Activated T-helper 17 cell treated with anti-CD3 and anti-CD28 coated beads, Interleukin-2, amount 50 U/mL, for 72 hours (primary cell): Measurements from ENCODE around the gene KIAA1586. TPM values are rescaled to one million over a fixed set of nuclear protein-coding genes. Genes with fewer than 3 reads are reported as not detected.
A peak's percentile ranks its signal among the peaks of the same experiment; 100 is the strongest.
"Not testable (repeated sequence)": the region's sequence is repeated elsewhere in the genome, so short reads cannot be mapped to it uniquely, and the experiment has no call there.

Experiments used
- ATAC-seq: fragments of 150-1000 bp; cut with Tn5 transposase; replicated peaks from 2 replicates; pipeline ENCODE4 v1.10.0; 2021; ENCODE audit warnings: mild to moderate bottlenecking, moderate library complexity
- H3K27ac Mint-ChIP-seq: one replicate; pipeline ENCODE4 v1.8.0; 2022; ENCODE audit warnings: mixed read lengths
- H3K27me3 Mint-ChIP-seq: one replicate; pipeline ENCODE4 v1.8.0; 2022; ENCODE audit warnings: mixed read lengths
- H3K36me3 Mint-ChIP-seq: one replicate; pipeline ENCODE4 v1.8.0; 2022; ENCODE audit warnings: low read depth, mild to moderate bottlenecking, mixed read lengths
- H3K4me1 Mint-ChIP-seq: one replicate; pipeline ENCODE4 v1.8.0; 2022; ENCODE audit warnings: mixed read lengths
- H3K4me3 Mint-ChIP-seq: one replicate; pipeline ENCODE4 v1.8.0; 2022; ENCODE audit warnings: mild to moderate bottlenecking, mixed read lengths
- H3K9me3 Mint-ChIP-seq: one replicate; pipeline ENCODE4 v1.8.0; 2022; ENCODE audit warnings: mixed read lengths
- total RNA-seq, 2 donors: library from RNA; stranded (reverse); gene quantifications; one replicate each; pipeline ENCODE4 v1.2.3, GENCODE V29; 2022

KIAA1586 gene
- total RNA-seq, 2 donors from 2014 or later = 13.9 to 18.3 TPM

GRCh38 chr6:57027301-57027700 is 19.2 kb upstream of the KIAA1586 start:
- H3K27me3 Mint-ChIP-seq = peaks cover 14% of the 10 kb centered on the region
- no peaks in the 10 kb centered on the region for H3K4me1 Mint-ChIP-seq
- no peak for ATAC-seq
- no peaks in the 10 kb centered on the region for H3K36me3 Mint-ChIP-seq
- H3K27ac Mint-ChIP-seq = no peak overlapping the region
- no peak overlapping the region for H3K4me3 Mint-ChIP-seq
- H3K9me3 Mint-ChIP-seq = peaks cover 11% of the 10 kb centered on the region

GRCh38 chr6:57029213-57029612 is 17.3 kb upstream of the KIAA1586 start:
- H3K4me1 Mint-ChIP-seq = no peaks in the 10 kb centered on the region
- peaks cover 19% of the 10 kb centered on the region for H3K27me3 Mint-ChIP-seq
- H3K27ac Mint-ChIP-seq = no peak overlapping the region
- peaks cover 11% of the 10 kb centered on the region for H3K9me3 Mint-ChIP-seq
- no peak overlapping the region for H3K4me3 Mint-ChIP-seq
- no peak for ATAC-seq
- no peaks in the 10 kb centered on the region for H3K36me3 Mint-ChIP-seq

- Mint-ChIP-seq H3K4me3 (no peak overlapping the region), H3K27me3 (peaks cover 34% of the 10 kb centered on the region), H3K36me3 (no peaks in the 10 kb centered on the region), H3K9me3 (no peaks in the 10 kb centered on the region), H3K4me1 (no peaks in the 10 kb centered on the region), H3K27ac (no peak overlapping the region)
- no peak for ATAC-seq
Observed at GRCh38 chr6:57033228-57033627, 13.3 kb upstream of the KIAA1586 start.

GRCh38 chr6:57035549-57035948 is 10.9 kb upstream of the KIAA1586 start:
- Mint-ChIP-seq H3K27ac (no peak overlapping the region), H3K27me3 (peaks cover 36% of the 10 kb centered on the region), H3K4me1 (no peaks in the 10 kb centered on the region), H3K4me3 (no peak overlapping the region), H3K36me3 (no peaks in the 10 kb centered on the region), H3K9me3 (no peaks in the 10 kb centered on the region)
- no peak for ATAC-seq

GRCh38 chr6:57038906-57039305 is 7.6 kb upstream of the KIAA1586 start:
- Mint-ChIP-seq H3K27me3 (peaks cover 36% of the 10 kb centered on the region), H3K9me3 (no peaks in the 10 kb centered on the region)

GRCh38 chr6:57040011-57040410 is 6.5 kb upstream of the KIAA1586 start:
- no peak for ATAC-seq
- peaks cover 30% of the 10 kb centered on the region for H3K27me3 Mint-ChIP-seq

More at GRCh38 chr6:57038906-57039305, 7.6 kb upstream of the KIAA1586 start:
- Mint-ChIP-seq H3K27ac (no peak overlapping the region), H3K4me3 (no peak overlapping the region), H3K36me3 (no peaks in the 10 kb centered on the region), H3K4me1 (no peaks in the 10 kb centered on the region)
- ATAC-seq = no peak

GRCh38 chr6:57044061-57044460 is 2.4 kb upstream of the KIAA1586 start:
- not testable (repeated sequence) for H3K4me3 Mint-ChIP-seq, ATAC-seq, H3K9me3 Mint-ChIP-seq, H3K4me1 Mint-ChIP-seq, H3K27ac Mint-ChIP-seq
- Mint-ChIP-seq H3K36me3 (peaks cover 13% of the 10 kb centered on the region), H3K27me3 (peaks cover 14% of the 10 kb centered on the region)

More at GRCh38 chr6:57040011-57040410, 6.5 kb upstream of the KIAA1586 start:
- Mint-ChIP-seq H3K4me3 (no peak overlapping the region), H3K4me1 (no peaks in the 10 kb centered on the region), H3K9me3 (no peaks in the 10 kb centered on the region), H3K36me3 (no peaks in the 10 kb centered on the region), H3K27ac (no peak overlapping the region)

GRCh38 chr6:57044568-57044967 is 1.9 kb upstream of the KIAA1586 start:
- H3K27me3 Mint-ChIP-seq = peaks cover 13% of the 10 kb centered on the region
- no peak for ATAC-seq
- H3K4me1 Mint-ChIP-seq = peaks cover 12% of the 10 kb centered on the region
- no peak overlapping the region for H3K4me3 Mint-ChIP-seq
- H3K9me3 Mint-ChIP-seq = no peaks in the 10 kb centered on the region
- H3K27ac Mint-ChIP-seq = no peak overlapping the region
- H3K36me3 Mint-ChIP-seq = peaks cover 18% of the 10 kb centered on the region

- ATAC-seq = peak; percentile 28
- not testable (repeated sequence) for H3K27ac Mint-ChIP-seq, H3K9me3 Mint-ChIP-seq, H3K27me3 Mint-ChIP-seq, H3K4me3 Mint-ChIP-seq
- Mint-ChIP-seq H3K4me1 (peaks cover 14% of the 10 kb centered on the region), H3K36me3 (peaks cover 45% of the 10 kb centered on the region)
Observed at GRCh38 chr6:57047257-57047585, 728 bp downstream of the KIAA1586 start.

- peaks cover 51% of the 10 kb centered on the region for H3K36me3 Mint-ChIP-seq
- not testable (repeated sequence) for H3K9me3 Mint-ChIP-seq, H3K27me3 Mint-ChIP-seq, ATAC-seq
- peak overlapping the region; percentile 84 for H3K27ac Mint-ChIP-seq
- H3K4me3 Mint-ChIP-seq = peak overlapping the region; percentile 86
- peaks cover 14% of the 10 kb centered on the region for H3K4me1 Mint-ChIP-seq
Observed at GRCh38 chr6:57047859-57048258, 1.4 kb downstream of the KIAA1586 start.

GRCh38 chr6:57048577-57048976 is 2.1 kb downstream of the KIAA1586 start:
- H3K27me3 Mint-ChIP-seq = no peaks in the 10 kb centered on the region
- peaks cover 58% of the 10 kb centered on the region for H3K36me3 Mint-ChIP-seq
- H3K4me1 Mint-ChIP-seq = peaks cover 14% of the 10 kb centered on the region
- peak overlapping the region; percentile 84 for H3K27ac Mint-ChIP-seq
- H3K4me3 Mint-ChIP-seq = peak overlapping the region; percentile 86
- no peaks in the 10 kb centered on the region for H3K9me3 Mint-ChIP-seq
- no peak for ATAC-seq

GRCh38 chr6:57063847-57064246 is 17.4 kb downstream of the KIAA1586 start:
- H3K27me3 Mint-ChIP-seq = no peaks in the 10 kb centered on the region
- H3K9me3 Mint-ChIP-seq = no peaks in the 10 kb centered on the region
- H3K36me3 Mint-ChIP-seq = peaks cover 57% of the 10 kb centered on the region
- no peaks in the 10 kb centered on the region for H3K4me1 Mint-ChIP-seq
- ATAC-seq = no peak
- H3K27ac Mint-ChIP-seq = no peak overlapping the region
- no peak overlapping the region for H3K4me3 Mint-ChIP-seq

- no peak overlapping the region for H3K27ac Mint-ChIP-seq
Observed at GRCh38 chr6:57064809-57065208, 18.3 kb downstream of the KIAA1586 start.

GRCh38 chr6:57068061-57068460 is 21.6 kb downstream of the KIAA1586 start:
- Mint-ChIP-seq H3K27ac (no peak overlapping the region), H3K4me3 (no peak overlapping the region), H3K4me1 (no peaks in the 10 kb centered on the region), H3K9me3 (no peaks in the 10 kb centered on the region), H3K27me3 (no peaks in the 10 kb centered on the region), H3K36me3 (peaks cover 26% of the 10 kb centered on the region)
- no peak for ATAC-seq

More at GRCh38 chr6:57064809-57065208, 18.3 kb downstream of the KIAA1586 start:
- H3K36me3 Mint-ChIP-seq = peaks cover 51% of the 10 kb centered on the region
- no peaks in the 10 kb centered on the region for H3K27me3 Mint-ChIP-seq
- no peaks in the 10 kb centered on the region for H3K9me3 Mint-ChIP-seq
- ATAC-seq = no peak
- no peak overlapping the region for H3K4me3 Mint-ChIP-seq
- no peaks in the 10 kb centered on the region for H3K4me1 Mint-ChIP-seq

- no peaks in the 10 kb centered on the region for H3K4me1 Mint-ChIP-seq
- H3K27ac Mint-ChIP-seq = no peak overlapping the region
- no peaks in the 10 kb centered on the region for H3K27me3 Mint-ChIP-seq
- peaks cover 24% of the 10 kb centered on the region for H3K36me3 Mint-ChIP-seq
- H3K4me3 Mint-ChIP-seq = no peak overlapping the region
- no peaks in the 10 kb centered on the region for H3K9me3 Mint-ChIP-seq
- ATAC-seq = no peak
Observed at GRCh38 chr6:57069228-57069627, 22.7 kb downstream of the KIAA1586 start.

- Mint-ChIP-seq H3K27ac (no peak overlapping the region), H3K4me3 (no peak overlapping the region), H3K4me1 (no peaks in the 10 kb centered on the region), H3K9me3 (no peaks in the 10 kb centered on the region), H3K36me3 (peaks cover 17% of the 10 kb centered on the region), H3K27me3 (no peaks in the 10 kb centered on the region)
- no peak for ATAC-seq
Observed at GRCh38 chr6:57069920-57070331, 23.4 kb downstream of the KIAA1586 start.
